Left ventricle myocardium superior (tissue), 1 donor: Measurements from ENCODE around the gene SESN3. TPM values are rescaled to one million over a fixed set of nuclear protein-coding genes. Genes with fewer than 3 reads are reported as not detected.
"Not testable (repeated sequence)": the region's sequence is repeated elsewhere in the genome, so short reads cannot be mapped to it uniquely, and the experiment has no call there.

ENCODE experiments used
- ATAC-seq: fragments of 200-7000 bp; cut with Tn5 transposase; one replicate; pipeline ENCODE4 v1.9.1; 2020; ENCODE audit warnings: mild to moderate bottlenecking, moderate library complexity
- DNase-seq: peaks from one replicate; pipeline ENCODE4 v3.0.0-alpha.2; 2020
- intact Hi-C: fragments of 100-400 bp; cut with micrococcal nuclease; formaldehyde crosslinking; loops from one replicate; pipeline ENCODE4 v1.11.0; 2022
- total RNA-seq: library from RNA; stranded (reverse); fragmentation: NEBNext Ultra II Directional; extraction: Animal tissue kit (Norgen Biotek cat#: 25700); gene quantifications from one replicate; pipeline ENCODE4 v1.2.1, GENCODE V29; 2021
- donor health status: DM: no; HTN: yes; CAD: no; lungs with severe emphysema.

Gene SESN3
- total RNA-seq, 1 donor from 2014 or later, result 5.7 TPM

DNA sequence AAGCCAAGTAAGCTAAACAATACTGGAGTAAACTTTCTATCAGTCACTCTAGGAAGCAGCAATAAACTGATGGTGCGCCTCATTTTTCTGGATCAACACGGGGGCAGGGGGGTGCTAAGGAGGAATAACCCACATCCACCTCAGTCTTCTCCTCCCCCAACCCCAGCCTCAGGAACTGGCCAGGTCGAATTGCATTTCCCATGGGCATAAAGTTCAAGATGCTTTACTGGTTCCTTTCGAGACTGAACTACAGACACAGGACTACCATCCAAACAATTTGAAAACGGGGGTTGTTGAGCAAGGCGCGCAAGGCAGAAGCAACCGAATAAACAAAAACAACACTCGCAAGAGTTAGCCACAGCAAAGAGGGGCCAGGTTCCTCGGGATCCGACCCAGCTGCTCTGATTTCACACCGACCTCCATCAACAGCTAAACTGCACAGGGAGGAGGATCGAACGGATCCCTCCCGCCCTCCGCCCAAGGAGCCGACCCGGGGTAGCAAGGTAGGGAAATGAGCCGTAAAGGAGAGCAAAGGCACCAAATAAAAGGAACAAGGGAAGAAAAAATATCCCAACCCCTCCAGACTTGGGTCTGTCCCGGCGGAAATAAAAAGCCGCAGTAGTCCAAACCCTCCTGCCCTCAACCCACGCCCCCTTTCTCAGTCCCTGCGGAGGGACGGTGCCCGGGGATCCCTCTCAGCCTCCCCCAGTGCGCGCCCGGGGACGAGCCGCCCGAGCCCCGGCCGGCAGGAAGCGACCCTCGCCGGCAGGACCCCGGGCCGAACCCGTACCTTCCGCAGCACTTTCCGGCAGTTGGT, 801 bp downstream of the SESN3 start:
- DNase-seq (no peak), ATAC-seq (no peak)
- intact Hi-C loops, result loop anchor here (5.0 kb wide), 1 partner anchor 107 kb away; no protein-coding TSS in a partner anchor

DNA sequence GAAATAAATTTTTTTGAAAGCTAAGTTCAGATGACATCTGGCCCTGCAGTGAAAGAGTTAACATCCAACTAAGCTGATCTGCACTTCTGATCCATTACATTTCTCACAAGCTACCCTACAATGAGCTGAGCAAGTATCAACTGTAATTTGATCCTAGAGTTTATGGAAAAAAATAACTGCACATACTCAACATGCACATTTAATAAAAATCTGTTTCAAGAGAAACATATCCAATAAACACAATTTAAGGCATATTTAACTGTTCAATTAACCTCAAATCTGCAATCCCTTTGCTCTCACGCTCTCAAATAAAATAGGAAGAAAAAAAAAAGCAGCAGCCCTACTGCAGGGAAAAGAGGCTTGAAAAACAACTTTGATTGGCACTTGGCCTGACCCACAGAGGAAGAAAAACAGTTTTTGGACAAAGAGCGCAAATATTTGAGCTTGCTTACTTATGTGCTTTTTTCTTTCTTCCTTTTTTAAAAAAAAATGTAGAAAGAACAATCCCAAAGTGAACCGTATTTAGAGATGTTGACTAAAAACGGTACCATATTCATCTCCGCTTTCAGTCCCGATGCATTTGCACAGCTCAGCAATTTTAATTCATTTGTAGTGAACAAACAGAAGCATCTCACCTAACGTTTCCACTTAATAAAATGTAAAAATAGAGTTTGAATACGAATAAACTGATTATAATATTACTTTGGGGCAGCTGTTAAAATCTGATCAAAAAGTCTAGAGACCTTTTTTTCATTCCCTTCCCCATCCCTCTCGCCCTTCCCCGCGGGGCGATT, 1.6 kb downstream of the SESN3 start:
- intact Hi-C loops, result no loop called here
- no peak for ATAC-seq

DNA sequence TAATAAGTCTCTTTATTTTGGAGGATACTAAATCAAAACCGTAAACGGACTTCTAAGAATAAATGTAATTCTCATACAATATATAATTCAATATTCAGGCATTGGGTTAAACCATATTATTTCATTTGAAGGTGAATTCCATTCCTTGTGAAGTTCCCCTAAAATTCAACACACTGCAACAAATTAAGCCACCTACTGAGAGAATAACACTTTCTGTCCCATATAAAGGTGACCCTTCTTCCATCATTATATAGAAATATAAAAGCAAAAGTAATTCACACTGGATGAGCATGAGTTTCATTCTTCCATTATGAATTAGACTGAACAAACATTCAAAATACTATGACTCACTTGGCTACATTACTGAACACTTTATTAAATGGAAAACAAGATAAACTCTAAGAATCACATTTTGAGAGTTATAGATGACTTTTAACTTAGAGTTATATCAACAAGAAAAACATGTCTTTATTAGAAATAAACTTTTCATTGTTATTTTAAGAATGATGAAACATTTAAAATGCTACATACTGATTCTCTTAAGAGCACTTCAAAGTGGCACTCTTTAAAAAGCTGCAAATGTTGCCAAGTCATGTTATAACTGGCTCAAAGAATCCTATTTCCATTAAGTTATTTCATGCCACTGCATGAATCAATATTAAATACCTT, 2.8 kb downstream of the SESN3 start:
- intact Hi-C loops, result no loop called here
- ATAC-seq, result no peak

More for the DNA sequence above, 1.6 kb downstream of the SESN3 start:
- DNase-seq, result no peak

DNA sequence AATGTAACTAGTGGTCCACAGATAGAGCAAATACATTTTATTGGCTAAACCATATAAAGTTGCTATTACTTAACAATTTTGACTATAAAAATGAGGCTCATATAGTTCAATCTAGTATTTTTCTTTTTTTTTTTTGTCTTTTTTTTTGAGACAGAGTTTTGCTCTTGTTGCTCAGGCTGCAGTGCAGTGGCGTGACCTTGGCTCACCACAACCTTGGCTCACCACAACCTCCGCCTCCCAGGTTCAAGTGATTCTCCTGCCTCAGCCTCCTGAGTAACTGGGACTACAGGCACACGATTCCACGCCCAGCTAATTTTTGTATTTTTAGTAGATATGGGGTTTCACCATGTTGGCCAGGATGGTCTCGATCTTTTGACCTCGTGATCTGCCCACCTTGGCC, 3.9 kb downstream of the SESN3 start:
- intact Hi-C loops, DNase-seq, ATAC-seq: not testable (repeated sequence)

More for the DNA sequence above, 2.8 kb downstream of the SESN3 start:
- no peak for DNase-seq

DNA sequence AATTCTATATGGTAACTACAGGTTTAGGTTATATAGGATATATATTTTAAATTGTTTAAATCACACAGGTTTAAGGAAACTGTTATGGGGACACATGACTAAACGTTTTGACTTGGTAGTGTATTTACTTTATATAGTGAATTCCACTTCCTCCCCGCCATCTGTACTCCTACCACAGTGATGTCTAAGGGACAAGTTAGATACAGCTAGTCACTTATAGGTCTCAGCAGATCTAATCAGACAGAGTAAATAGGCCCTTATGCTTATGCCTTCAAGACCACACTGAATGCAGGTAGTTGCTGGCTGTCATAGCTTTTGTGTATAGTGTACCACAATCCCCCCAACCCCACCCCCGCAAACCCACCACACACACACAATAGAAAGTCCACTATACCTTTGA, 8.2 kb downstream of the SESN3 start:
- ATAC-seq (no peak), DNase-seq (no peak)
- intact Hi-C loops, result no loop called here

DNA sequence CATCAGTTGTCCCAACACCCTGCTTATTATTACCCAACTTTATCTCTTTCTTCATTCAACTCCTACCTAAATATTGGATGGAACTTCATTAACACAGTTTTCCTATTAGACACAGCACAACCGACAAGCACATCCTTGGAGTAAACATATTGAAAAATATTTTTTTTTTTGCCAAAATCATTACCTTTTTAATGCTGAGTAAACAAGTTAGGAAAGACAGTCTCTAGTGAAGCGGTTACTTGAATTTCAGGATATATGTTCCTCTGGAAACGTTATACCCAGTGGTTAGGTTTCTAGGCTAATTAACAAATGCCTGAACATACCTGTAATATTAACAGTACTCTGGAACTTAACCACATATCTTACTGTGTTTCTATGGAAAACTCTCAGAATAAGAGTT, 11.4 kb downstream of the SESN3 start:
- DNase-seq (no peak), ATAC-seq (no peak)
- intact Hi-C loops, result no loop called here

DNA sequence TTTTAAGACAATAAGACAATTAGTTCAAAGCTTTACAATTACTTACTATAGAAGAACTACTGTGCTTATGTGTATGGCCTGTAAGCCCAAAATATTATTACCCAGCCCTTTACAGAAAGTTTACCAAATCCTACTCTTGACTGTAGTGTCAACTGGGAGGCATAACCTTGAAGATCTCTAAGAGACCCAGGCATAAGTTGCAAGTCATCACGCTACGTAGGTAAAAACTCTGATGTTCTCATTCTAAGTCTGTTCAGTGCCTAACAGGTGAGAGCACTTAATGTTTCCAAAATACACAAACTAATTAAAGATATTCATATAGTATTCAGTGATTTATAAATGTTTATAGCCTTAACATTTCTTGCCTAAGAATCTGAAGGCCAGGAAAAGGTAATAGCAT, 12.9 kb downstream of the SESN3 start:
- DNase-seq, result no peak
- intact Hi-C loops, result no loop called here
- no peak for ATAC-seq

DNA sequence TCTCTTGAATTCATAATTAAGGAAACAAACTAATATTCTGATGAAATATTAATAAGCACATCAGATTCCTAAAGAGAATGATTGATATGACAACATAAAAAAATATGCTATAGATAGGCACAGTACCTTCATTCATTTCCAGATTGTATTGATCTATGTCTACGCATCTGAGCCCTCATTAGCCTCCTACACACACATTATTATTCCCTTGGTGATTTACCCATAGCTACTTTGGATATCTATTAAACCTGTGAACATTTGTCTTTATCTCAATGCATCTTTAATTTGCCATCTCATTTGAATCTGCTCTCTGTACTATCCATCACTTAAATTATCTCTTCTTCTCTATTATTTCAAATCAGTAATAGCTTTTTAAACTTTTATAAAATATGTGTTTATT, 18.4 kb downstream of the SESN3 start:
- intact Hi-C loops, result no loop called here
- ATAC-seq, result no peak
- no peak for DNase-seq

DNA sequence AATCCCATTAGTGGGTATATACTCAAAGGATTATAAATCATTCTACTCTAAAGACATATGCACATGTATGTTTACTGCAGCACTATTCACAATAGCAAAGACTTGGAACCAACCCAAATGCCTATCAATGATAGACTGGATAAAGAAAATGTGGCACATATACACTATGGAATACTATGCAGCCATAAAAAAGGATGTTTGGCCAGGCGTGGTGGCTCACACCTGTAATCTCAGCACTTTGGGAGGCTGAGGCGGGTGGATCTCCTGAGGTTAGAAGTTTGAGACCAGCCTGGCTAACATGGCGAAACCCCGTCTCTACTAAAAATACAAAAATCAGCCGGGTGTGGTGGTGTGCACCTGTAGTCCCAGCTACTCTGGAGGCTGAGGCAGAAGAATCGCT, 21.5 kb downstream of the SESN3 start:
- ATAC-seq, DNase-seq, intact Hi-C loops: not testable (repeated sequence)

DNA sequence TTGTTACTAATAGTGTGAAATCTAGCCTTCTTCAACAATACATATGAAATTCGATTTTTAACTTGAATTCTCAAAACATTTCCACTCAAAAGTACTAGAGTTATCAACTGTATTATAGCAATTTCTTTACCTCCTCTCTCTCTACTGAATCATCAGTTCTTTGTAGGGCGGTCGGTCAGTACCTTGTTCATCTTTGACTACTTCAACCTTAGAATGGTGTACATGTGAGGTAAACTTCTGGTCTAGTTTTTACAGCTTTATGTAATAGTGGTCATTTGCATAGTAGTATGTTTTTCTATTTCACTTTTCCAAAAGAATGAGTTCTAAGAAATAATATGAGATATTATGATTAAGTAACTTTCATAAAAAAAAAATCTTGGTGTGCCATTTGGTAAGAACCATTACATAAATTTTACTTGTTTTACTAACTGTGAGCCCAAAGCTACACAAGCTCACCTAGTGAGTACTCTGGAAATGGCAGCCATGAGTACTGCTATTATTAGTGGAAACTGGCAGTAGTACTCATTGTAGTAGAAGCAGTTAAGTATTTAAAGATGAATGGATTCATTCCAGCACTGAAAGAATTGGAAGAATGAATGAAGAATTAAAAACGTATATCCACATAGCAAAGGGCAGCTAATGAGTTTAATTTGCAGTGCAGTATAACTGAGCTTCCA, 30.1 kb downstream of the SESN3 start:
- intact Hi-C loops, result no loop called here
- DNase-seq, result no peak
- ATAC-seq, result no peak

DNA sequence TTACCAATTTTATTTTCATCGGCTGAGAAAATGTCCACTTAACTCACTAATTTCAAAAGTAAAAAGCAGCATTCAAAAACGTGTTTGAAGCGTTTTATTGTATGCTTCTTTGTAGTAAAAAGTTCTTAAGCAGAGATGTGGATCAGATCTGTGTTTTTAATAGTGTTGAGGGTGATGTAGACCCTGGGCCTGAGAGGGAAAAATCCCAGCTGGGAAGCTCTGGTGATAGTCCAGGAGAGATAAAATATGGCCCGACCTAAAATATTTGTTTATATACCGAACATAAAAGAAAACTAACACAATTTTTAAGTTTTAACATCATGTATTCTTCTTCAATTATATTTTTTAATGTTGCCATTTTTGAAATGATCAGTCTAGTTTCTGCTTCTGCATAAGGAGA, 35.2 kb downstream of the SESN3 start:
- DNase-seq (no peak), ATAC-seq (no peak)
- intact Hi-C loops, result no loop called here

DNA sequence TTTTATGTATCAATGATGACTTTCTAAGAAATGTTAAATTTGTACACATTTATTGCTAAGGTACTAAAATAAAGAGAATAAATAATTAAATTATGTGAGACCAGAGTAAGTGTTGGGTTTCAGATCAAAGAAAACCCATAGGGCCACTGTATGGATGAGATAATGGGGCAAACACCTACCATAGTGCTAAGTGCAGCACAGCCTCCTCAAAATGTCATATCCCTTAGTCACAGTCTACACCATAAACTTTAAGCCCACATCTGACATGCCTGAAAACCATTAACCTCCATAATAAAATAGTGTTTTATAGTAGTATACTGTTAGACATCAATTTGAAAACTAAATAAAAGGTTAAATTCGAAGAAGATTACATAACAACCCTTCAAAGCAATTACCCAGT, 37.5 kb downstream of the SESN3 start:
- intact Hi-C loops, result no loop called here
- DNase-seq, result no peak
- no peak for ATAC-seq

DNA sequence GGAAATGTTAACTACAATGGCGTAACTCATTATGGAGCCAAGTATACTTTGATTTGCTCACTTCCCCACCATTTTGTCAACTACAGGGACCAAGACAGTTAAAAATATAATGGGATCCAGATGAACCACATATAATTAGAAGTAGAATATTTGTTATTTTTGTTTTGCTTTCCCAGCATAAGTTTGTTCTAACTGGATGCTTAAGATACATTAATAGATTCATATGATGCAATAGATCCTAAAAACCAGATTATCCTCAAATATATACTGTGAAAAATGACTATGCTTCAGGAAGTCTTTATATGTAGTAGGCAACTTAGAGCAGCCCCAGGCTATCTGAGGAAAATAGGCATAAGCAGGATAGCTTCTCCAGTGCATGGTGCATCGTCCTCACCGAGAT, 38.3 kb downstream of the SESN3 start:
- DNase-seq (no peak), ATAC-seq (no peak)
- intact Hi-C loops, result no loop called here

DNA sequence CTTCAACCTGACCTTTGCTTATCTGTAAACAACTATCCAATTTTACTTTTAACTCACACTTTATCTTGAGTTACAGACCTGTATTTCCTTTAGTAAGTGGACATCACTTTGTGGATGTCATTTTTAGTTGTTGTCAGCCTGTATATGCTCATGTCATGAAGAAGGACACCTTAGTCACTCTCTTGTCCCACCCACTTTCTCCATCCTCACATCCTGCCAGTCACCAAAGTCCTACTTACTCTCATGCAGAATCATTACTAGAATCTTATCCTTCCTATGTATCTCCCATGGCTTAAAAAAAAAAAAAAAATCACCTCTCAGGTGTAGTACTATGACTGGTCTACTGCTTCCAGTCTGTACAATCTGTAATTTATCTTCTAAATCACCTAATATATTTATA, 43.3 kb downstream of the SESN3 start:
- intact Hi-C loops, result no loop called here
- no peak for ATAC-seq
- no peak for DNase-seq

DNA sequence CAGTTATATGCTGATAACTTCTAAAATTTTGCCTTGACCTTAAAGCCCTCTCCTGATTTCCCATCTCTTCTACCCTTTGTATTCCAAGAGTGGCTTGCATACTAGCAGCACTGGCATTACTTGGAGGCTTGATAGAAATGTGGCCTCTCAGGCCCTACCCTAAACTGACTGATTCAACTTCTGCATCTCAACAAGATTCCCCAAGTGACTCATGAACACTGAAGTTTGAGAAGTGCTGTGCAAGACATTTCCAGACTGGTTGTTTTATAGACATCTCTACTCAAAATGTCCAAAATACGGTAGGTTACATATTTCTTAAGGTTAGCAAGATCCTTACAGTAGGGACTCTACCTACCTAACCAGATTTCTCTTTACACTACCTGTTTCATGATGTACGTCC, 48.6 kb downstream of the SESN3 start:
- no peak for ATAC-seq
- no peak for DNase-seq
- intact Hi-C loops, result no loop called here

DNA sequence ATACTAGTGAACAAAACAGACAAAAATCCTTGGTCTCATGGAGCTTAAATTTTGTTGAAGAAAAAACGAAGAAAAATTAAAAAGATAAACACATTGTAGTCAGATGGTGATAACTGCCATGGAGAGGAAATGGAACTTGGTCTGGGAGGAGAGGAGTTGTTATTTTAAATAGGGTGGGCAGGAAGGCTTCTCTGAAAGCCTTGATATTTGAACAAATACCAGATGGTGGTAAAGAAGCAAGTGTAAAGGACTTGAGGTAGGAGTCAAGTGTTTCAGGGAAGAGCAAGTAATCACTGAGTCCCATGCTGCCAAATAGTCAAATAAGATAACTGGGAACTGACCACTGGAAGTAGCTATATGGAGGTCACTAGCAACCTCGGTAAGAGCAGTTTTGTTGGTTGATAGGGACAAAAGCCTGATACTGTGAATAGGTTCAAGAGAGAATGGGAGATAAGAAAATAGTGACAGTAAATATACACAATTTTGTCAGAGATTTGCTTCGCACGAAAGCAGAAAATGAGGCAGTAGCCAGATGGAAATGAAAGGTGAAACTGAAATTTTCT, 55.1 kb downstream of the SESN3 start:
- intact Hi-C loops, result no loop called here
- ATAC-seq, result no peak
- no peak for DNase-seq

DNA sequence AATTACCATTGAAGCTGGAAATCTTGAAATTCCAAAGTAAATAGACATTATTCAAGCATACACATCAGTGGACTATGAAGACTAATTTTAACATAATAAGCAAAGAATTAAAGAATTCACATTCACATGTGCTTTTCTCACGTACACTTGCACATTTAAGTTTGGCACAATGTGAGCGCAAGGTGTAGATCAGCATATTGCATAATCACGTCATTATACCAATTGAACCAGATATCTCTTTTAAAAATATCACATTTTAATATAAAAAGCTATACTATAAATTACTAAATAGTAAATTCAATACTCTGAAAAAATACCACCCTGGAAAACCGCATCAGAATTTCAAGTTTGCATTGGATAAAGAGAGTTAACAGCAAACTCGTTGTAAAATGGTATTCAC, 60.7 kb downstream of the SESN3 start:
- ATAC-seq, result no peak
- no peak for DNase-seq
- intact Hi-C loops, result no loop called here

DNA sequence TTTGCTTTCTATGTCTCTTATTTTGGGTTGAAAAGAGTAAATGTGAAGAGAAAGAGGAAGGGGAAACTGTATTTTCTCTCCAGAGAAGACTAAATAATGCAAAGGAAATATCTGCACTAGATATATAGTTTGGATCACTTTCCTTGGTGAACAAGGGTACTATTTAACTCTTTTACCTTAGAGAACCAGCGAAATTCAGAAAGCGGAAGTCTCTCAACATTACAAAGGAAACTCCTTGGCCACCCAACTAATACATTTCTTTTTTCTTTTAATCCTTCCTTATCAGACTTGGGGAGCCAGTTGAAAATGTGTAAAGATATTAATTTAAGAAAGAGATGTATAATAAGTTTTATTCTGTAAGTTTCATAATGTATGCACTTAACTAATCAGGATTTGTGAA, 64.2 kb downstream of the SESN3 start:
- no peak for ATAC-seq
- intact Hi-C loops, result no loop called here
- DNase-seq, result no peak

DNA sequence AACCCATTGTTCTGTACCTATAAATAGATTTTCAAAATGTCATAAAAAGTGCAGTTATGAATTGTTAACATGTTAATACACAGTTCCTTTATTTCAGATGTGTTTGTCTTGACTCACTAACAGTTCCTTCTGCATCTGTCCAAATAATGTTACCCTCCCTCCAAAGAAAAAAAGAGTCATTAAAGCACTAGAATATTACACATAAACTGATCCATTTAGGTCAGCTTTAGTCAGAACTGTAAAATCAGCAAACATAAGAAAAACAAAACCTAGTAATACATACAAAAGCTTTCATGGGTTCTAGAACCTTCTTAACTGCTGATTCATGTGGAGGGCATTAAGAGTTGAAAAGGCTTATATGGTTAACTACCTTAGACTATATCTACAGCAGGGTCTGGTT, 65.4 kb downstream of the SESN3 start:
- ATAC-seq (no peak), DNase-seq (no peak)
- intact Hi-C loops, result no loop called here
